ENCODE measurements around the gene TBL3.
"Not testable (repeated sequence)": the region's sequence is repeated elsewhere in the genome, so short reads cannot be mapped to it uniquely, and the experiment has no call there.

TBL3 gene

GRCh38 chr16:1971796-1972489, at the start of gene TBL3:
Gene TBL3 (plus strand): TSS chr16:1972053. CDS start chr16:1972165, 112 bp downstream.
- DNase-seq, result peak; percentile 86

DNA sequence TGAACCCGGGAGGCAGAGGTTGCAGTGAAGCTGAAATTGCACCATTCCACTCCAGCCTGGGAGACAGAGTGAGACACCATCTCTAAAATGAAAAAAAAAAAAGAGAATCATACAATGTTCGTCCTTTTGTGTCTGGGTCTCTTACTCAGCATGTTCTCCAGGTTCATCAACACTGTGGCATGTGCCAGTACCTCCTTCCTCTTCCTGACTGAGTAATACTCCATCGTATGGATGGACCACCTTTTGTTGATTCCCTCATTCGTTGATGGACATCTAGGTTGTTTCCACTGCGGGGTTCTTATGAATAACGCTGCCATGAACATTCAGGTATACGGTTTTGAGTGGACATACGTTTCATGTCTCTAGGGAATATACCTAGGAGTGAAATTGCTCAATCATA, 49.5 kb upstream of the TBL3 start:
- no peak for DNase-seq

DNA sequence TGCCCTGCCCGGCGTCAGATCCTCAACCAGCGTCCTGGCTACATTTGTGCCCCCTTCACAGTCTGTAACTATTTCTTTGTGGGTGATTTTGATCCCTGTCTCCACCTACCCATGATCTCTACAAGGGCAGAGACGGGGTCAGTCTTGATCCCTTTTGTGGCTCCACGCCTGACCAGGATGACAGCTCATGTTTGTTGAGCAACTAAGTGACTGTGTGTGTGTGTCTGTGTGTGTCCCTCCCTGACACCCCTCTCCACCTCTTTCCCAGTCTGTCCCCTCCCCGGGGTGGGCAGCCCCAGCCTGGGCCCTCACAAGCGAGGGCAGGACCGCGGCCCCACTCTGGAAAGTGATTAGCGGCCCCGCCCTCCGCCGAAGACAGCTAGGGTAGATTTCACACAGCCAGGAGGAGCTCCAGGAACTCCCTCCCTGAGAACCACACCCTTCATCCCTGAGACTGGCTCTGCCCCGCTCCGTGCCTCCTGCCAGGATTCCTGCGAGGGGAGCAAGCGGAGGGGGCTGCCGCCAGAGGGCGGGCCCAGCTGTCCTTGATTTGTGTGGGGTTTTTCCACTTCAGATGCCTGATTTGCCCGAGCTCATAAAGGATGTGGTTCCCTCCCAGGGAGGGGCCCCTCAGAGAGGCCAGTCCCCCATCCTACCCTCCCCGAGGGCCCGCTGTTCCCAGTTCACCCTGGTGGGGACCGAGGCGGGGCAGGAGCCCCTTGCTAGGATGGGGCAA, 48.4 kb upstream of the TBL3 start:
- peak; percentile 57 for DNase-seq

DNA sequence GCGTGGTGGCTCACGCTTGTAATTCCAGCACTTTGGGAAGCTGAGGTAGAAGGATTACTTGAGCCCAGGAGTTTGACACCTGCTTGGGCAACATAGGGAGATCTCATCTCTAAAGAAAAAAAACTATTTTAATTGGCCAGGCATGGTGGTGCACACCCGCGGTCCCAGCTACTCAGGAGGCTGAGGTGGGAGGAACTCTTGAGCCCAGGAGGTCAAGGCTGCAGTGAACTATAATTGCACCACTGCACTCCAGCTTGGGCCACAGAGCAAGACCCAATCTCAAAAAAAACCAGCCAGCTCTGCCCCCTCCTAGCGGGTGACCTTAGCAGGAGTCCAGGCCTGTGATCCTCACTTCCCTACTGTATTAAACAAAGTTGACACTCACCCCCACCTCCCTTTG, 47.8 kb upstream of the TBL3 start:
- DNase-seq, result no peak

GRCh38 chr16:1926271-1926670, 45.6 kb upstream of the TBL3 start:
- DNase-seq, result no peak

- DNase-seq, result peak; percentile 22
Measured at GRCh38 chr16:1929105-1929504, 42.7 kb upstream of the TBL3 start.

- DNase-seq, result peak; percentile 24
Measured at GRCh38 chr16:1929578-1930337, 42.1 kb upstream of the TBL3 start.

GRCh38 chr16:1930338-1930720, 41.5 kb upstream of the TBL3 start:
- DNase-seq, result no peak

DNA sequence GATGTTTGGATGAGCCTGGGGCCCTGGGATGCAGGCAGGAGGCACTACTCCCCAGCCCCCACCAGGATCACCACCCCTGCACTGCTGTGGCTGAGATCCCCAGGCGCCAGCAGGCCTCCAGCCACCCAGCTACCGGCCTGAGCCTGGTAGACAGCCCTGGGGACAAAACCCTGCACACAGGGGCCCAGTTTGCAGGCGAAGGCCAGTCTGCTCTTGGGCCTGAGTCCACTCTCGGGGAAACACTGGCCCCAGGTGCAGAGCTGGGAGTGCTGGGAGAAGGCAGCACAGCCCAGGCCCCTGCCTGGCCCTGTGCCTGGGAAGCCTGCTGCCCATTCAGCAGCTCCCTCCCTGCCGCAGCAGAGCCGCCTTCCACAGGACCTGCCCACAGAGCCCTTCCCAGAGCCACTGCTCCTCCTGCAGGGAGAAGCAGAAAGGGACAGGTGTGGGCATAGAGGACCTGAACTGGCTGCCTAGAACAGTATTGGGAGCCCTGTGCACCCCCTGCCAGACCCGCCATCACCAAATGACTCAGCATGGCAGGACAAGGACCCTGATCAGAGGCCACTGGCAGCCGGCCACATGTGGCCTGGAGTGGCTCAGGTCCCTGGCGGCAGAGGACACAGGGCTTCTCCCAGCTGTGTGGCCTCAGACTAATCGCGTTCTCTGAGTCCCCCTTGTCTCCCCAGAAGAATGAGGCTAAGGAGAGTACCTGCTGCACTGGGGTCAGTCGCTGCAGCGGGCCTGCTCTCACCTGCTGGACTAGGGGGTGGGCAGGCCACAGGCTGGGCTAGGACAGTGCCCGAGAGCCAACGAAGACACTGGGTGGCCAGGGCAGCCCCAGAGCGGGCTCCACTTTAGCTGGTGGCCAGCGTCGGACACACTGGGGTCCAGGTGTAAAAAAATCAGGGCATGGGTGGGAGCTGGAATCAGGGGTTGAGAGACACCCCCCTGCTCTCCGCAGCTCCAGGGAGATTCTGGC, 39.5 kb upstream of the TBL3 start:
- peak; percentile 43 for DNase-seq

- DNase-seq, result no peak
Measured at GRCh38 chr16:1933097-1933661, 38.7 kb upstream of the TBL3 start.

GRCh38 chr16:1936945-1937479, 34.8 kb upstream of the TBL3 start:
- no peak for DNase-seq

GRCh38 chr16:1938316-1938715, 33.5 kb upstream of the TBL3 start:
- no peak for DNase-seq

- DNase-seq, result no peak
Measured at GRCh38 chr16:1938910-1939309, 32.9 kb upstream of the TBL3 start.

DNA sequence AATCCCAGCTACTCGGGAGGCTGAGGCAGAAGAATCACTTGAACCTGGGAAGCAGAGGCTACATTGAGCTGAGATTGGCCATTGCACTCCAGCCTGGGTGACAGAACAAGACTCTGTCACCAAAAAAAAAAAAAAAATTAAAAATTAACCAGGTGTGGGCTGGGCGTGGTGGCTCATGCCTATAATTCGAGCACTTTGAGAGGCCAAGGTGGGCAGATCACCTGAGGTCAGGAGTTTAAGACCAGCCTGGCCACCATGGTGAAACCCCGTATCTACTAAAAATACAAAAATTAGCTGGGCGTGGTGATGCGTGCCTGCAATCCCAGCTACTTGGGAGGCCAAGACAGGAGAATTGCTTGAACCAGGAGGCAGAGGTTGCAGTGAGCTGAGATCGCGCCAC, 32.0 kb upstream of the TBL3 start:
- DNase-seq, result not testable (repeated sequence)

DNA sequence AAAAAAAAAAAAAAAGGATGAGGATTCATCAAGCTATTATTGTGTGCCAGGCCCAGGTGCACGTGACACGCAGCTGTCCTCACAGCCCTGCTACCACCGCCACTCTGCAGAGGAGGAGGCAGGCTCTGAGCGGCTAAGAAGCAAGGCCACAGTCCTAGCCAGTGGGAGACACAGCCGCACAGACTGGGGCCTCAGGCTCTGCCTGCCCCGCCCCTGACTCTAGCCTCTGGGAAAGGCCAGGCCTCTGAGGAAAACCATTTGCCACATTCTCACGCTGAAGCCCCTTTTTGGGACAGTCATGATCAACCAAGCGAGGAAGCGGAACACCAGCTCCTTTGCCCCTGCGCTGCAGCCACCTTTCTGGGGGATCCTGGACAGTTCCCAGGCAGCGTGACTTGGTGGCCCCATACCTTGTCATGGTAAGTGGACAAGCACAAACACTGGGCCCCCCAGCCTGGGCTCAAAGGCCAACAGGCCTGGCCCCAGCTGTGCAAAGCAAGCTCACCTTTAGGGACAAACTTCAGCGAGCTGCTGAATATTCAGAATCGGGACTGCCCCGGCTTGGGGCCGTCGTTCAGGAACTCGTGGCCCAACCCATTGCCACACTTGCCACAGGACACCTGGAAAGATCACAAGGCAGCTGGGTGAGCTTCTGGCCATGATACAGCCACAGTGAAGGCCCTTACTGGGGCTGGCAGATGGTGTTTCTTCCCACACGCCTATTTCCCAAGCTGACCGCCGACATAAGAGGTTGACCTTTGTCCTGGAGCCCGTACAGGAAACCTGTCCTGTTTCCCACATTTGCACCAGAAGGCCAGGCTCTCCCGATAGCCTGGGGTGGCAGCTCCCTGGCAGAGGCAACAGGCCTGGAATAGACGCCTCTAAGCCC, 31.3 kb upstream of the TBL3 start:
- no peak for DNase-seq

DNA sequence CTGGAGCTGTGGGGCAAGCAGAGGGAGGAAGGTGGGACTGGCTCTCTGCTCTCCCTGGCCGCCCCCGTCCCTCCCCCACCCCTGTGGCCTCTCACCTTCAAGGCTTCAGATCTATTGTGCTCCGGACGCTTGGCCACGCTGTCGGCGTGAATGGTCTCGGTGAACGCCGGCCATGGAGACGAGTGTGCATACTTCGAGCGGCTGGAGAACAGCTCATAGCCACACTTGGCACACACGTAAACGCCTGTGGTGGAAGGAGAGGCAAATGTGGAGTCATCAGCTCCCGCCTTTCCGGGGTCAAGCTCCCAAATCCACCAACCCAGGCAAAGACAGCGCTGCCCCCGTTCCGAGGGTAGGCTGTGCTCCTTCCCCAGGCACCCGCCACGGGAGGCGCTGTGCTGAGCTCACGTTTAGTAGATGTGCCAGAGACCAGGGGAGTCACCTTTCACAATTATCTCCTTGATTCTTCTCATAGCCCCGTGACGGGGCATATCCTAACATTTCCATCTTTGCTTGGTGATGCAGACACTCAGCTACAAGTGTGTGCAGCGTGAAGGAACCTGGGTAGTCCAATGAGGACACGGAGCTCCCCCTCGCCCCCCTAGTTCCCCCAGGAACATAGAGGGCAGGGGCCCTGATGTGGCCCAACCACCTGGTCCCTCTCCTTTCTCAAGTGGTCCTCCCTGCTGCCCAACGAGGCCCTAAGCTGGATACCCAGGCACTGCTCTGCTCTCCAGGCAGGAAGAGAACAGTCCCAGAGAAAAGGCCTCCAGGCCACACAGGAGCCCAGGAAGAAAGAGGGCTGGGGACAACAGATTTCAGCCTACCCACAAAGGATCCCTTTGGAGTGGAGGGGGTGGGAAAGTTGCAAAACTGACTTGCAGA, 30.4 kb upstream of the TBL3 start:
- no peak for DNase-seq

- DNase-seq, result no peak
Measured at GRCh38 chr16:1942047-1942809, 29.6 kb upstream of the TBL3 start.

DNA sequence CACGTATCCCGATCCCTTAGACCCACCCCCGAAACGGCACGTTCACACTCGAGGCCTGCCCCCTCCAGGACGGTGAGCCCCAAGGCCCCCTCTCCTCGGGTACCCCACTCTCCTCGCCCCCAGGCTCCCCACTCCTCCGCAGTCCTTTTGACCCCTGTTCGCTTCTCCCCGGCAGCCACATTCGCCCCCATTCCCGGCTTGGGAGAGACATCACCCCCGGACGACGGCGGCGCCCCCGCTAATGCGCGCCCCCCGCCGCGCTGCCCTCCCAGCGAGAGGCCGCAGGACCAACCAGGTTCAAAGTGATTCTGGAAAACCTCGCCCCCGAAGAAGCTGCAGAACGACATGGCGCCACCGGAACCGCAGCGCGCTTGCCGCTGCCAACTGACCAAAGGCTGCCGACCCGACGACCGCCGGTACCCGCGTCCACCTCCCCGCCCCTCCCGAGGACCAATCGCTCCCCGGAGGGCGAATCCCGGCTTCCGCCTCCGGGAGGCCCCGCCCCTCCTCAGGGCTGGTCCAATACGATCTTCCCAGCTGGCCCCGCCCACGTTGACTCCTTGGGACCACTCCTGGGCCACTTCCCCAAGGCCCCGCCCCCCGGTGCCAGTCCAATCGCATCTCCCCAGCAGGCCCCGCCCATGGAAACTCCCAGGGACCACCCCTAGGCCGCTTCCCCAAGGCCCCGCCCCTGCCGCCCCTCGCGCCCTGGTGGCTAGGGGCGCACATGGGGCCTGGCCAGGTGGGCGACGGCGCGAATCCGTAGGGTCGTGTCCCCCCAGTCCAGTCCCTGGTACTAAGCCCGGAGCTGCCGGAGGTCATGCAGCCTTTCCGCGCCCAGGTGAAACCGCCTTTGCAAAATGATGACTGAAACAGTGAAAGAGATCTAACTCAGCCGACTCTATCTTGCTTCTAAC, 28.8 kb upstream of the TBL3 start, which contains the start of gene MSRB1:
Gene MSRB1, minus strand, starts transcription at position 390 of the 917 bp plus-strand sequence. Its CDS starts 43 bp downstream, at position 347.
- DNase-seq, result peak; percentile 94
